ENCODE measurements around the gene IQGAP1.
A peak's percentile ranks its signal among the peaks of the same experiment; 100 is the strongest.
"Not testable (repeated sequence)": the region's sequence is repeated elsewhere in the genome, so short reads cannot be mapped to it uniquely, and the experiment has no call there.

Gene IQGAP1

DNA sequence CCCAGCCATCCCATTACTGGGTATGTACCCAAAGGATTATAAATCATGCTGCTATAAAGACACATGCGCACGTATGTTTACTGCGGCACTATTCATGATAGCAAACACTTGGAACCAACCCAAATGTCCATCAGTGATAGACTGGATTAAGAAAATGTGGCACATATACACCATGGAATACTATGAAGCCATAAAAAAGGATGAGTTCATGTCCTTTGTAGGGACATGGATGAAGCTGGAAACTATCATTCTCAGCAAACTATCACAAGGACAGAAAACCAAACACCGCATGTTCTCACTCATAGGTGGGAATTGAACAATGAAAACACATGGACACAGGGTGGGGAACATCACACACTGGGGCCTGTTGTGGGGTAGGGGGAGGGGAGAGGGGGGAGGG is 22.3 kb downstream of the IQGAP1 start:
- DNase-seq: not testable (repeated sequence)

DNA sequence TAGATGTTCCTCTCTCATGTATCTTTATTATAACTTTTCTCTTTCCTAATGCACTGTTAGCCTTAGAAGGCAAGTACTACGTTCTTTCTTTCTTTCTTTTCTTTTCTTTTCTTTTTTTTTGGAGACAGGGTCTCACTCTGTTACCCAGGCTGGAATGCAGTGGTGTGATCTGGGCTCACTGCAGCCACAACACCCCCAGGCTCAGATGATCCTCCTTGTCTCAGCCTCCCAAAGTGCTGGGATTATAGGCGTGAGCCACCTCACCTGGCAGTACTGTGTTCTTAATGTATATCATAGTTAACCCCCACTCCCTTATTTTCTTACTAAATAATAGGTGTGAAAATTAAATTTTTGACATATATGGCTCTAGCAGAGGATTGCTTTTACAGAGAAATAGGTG is 23.1 kb downstream of the IQGAP1 start:
- DNase-seq: no peak

DNA sequence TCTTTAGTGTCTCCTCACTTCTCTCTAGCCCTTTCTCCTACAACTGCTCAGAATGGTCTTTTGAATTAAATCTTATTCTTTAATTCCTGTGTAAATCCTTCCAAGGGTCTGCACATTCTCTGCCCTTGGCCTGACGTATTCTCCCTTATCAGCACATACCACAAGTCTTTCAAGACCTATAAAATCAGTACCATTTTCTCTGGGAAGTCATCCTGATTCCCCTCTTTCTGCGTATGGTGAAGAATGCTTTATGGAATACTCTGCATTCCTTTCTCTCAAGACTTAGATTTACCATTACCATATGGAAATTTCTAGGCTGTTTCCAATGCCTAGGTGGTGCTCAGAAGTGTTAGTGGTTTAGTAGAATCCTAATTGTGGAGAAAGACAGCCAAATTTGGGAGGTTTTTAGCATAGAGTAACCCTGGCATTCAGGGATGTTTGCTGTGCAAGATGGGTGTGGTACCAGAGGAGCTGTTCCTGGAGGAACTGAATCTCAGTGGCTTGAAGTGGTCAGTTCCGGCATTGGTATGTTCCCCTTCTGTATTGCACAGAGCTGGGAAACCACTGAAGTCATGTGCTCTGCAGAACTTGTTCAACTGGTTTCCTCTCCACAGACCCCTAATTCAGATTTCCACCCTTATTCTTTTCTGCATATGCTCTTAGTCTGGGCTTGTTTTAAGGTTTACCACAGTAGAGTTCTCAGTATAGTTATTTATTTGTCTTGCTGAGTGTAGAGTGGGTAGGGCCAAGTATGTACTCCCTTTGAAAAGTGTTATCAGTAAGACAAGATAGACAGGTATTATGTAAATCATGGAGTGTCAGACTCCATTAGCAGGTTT is 24.5 kb downstream of the IQGAP1 start:
- peak; percentile 2 for DNase-seq

DNA sequence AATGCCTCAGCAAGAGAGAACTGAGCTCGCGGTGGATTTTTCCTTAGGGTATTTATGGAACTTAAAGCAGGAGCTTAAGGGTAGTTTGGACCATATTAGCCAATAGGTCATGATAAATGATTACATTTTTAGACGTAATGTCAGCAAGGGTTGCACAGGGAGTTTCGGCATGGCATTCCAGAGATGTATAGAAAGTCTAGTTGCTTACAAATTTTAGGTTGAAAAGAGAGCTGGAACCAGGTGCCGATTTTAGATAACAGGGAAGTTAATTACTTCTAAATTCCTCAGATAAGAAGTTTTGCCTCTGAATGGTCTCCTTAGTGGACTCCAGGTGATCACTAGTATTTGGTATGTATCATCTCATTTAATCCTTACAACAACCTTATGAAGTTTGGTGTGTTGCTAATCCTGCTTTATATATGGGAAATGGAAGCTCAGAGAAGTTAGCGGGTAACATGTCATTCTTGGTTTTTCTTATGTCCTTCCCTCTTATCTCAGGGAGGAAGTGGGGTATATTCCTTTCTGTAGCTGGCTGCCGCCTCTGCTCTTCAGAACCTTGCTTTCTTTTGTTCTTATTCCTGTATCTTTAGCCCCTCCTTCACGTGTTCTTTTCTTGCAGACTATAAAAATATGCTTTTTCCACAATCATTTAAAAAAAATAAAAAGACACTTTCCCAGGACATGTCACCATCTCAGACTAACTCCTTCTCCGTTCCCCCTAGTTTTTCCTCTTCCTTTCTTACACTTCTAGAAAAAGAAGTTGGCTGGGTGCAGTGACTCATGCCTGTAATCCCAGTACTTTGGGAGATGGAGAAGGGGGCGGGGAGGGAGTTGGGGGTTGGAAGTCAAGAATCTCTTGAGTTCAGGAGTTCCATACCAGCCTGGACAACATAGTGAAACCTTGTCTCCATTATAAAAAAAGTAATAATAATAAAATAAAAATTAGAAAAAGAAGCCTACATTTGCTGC is 25.7 kb downstream of the IQGAP1 start:
- no peak for DNase-seq

DNA sequence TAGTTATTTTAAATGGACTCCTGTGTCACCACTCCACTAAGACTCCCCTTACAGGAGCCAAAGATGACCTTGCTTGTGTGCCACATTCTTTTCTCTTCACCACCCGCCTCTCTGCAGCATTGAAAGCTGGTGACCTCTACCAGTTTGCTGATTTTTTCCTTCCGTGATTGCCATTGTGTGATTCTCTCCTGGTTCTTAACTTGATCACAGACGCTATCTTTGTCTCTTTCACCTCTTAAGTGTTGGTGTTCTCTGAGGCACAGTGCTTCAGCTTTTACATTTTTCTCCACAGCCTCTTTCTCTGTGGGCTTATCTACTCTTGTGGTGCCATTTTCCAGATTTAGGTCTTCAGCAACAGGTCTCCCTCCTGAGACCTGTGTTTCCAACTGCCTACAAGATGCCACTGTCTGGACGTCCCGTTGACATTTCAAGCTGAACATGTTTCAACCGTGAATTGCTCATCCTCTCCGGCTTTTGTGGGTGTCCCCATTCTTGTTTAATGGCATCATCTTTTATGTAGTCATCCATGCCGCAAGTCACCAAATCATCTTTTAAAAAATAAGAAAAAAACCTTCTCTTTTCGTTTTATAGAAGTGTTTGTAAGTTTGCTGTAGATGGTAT is 26.5 kb downstream of the IQGAP1 start:
- no peak for DNase-seq

DNA sequence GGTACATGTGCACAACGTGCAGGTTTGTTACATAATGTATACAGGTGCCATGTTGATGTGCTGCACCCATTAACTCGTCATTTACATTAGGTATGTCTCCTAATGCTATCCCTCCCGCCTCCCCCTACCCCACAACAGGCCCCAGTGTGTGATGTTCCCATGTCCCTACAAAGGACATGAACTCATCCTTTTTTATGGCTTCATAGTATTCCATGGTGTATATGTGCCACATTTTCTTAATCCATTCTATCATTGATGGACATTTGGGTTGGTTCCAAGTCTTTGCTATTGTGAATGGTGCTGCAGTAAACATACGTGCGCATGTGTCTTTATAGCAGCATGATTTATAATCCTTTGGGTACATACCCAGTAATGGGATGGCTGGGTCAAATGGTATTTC is 28.0 kb downstream of the IQGAP1 start:
- DNase-seq: not testable (repeated sequence)

DNA sequence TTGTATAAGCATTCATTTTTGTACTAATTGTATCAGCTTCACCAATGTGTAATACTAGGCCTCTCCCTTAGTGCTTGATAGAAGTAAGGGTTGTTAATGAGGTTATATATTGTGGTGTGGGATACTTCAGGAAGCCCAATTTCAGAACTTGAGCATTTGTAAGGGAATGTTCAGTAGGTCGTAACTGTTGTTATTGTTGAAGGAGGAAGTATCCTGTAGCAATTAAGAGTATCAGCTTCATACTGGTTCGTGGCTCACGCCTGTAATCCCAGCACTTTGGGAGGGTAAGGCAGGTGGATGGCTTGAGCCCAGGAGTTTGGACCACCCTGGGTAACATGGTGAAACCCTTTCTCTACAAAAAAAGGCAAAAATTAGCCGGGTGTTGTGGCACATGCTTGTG is 30.6 kb downstream of the IQGAP1 start:
- no peak for DNase-seq

DNA sequence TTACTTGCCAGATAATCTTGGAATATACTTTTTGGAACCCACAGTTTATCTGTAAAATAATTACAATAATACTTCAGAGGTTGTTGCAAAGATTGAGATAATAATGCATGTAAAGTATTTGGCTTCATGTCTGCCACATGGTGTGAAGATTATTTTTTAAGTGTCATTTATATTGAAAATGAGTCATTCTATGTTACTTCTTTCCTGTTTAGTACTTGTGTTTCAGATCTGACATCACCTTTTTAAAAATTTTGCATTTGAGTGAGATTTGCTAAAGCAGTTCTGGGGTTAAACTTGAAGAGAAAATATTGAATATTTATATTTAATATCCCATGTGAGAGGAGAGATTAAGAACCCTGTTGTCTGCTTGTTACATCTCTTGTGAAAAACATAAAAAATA is 31.2 kb downstream of the IQGAP1 start:
- no peak for DNase-seq

DNA sequence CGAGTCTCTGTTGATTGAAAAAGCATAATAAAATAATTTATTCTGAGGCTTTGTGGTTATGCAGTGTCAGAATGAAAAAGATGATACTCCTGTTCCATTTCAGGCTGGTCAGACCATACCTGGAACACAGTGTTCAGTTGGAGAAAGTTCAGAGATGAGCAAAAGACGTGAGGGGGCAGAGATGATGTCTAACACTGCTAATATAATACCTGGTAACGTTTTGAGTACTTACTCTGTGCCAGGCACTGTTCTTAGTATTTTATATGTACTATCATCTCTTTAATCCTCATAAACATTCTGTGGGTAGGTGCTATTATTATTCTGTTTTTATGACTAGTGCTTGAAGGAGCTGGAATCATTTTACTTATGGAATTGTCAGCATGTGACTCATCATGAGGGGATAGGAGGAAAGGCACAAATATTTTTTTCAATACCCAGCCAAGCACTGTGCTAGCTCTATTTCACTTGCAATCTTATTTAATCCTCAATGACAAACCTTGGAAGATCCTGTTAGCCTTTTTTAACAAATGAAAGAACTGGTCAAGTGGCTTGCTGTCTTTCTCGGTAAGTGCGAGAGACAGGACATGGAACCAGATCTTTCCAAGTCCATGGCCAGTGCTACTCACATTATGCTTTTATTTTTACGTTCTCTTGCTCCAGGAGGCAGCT is 31.8 kb downstream of the IQGAP1 start:
- DNase-seq: no peak

DNA sequence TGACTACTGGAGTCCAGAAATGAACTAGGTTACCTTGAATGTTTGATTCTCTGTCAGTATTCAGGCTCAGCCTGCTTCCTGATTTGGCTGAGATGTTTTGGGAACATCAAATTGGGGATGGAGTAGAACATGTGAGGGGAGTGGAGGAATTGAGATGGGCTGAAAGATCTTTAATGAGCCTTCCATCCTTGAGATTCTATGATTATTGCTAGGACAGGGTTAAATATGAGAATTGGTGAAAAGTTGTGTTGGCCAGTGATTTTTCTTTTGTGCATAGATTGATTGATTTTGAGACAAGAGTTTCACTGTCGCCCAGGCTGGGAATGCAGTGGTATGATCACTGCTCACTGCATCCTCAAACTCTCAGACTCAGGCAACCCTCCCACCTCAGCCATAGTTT is 32.4 kb downstream of the IQGAP1 start:
- DNase-seq: no peak

DNA sequence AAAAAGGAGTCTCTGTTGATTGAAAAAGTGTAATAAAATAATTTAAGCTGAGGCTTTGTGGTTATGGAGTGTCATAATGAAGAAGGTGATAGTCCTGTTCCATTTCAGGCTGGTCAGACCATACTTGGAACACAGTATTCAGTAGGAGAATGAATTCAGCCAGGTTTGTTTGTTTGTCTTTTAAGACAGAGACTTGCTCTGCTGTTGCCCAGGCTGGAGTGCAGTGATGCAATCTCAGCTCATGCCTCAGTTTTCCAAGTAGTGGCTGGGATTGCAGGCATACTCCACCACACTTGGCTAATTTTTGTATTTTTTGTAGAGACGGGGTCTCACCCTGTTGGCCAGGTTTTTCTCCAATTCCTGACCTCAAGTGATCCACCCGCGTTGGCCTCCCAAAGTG is 33.5 kb downstream of the IQGAP1 start:
- no peak for DNase-seq

DNA sequence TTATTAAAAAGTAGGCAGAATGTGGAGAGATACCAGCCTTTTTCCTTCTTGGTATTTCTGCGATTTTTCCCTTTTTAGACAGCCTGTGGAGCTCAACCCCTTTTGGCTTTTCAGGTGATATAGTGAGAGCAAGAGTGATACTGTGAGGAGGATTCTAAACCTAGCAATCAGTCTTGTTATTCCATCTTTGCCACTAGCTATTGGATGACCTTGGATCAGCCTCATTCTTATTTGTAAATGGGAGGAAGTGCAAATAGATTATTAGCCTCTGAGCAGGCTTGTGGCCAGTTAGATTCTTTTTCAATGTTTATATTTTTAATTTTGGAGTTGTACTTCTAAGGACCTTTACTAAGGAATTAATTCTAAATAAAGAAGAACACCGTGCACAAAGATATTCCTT is 34.0 kb downstream of the IQGAP1 start:
- DNase-seq: no peak

DNA sequence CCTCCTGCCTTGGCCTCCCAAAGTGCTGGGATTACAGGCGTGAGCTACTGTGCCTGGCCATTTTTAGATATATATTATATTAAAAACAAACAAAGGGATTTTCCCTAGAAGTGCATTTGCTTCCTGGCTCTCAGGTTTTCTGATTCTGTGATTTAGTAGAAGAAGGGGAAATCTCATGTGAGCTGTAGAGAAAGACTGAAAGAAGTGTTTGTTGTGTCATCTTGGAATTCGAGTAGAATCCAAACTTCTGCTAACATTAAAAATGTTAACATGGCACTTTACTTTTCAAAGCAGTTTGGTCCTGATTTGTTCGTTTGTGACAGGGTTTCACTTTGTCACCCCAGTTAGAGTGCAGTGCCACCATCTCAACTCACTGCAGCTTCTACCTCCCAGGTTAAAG is 34.9 kb downstream of the IQGAP1 start:
- no peak for DNase-seq

DNA sequence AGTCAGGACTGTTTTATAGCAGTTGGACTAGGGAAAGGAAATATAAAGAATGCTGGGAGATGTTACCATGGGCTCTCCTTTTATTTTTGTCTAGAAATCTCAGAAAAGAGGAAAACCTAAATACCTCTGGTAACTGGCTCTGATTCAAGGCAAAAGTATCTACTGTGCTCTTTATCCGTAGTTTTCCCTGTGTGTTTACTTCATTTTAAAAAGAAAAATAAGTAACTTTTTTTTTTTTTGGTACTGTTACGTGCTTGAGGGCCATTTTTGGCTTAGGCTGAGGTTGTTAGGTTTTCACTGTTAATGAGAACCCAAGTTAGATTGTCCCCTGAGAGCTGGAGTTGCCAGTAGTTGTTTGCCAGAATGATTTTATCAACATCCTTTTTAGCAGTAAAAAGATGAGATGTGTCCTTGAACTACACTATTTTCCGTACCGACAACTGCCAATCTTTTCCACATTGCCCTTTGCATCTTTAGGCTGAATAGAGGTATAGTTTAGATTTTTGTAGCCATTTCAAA is 35.8 kb downstream of the IQGAP1 start:
- DNase-seq: no peak

DNA sequence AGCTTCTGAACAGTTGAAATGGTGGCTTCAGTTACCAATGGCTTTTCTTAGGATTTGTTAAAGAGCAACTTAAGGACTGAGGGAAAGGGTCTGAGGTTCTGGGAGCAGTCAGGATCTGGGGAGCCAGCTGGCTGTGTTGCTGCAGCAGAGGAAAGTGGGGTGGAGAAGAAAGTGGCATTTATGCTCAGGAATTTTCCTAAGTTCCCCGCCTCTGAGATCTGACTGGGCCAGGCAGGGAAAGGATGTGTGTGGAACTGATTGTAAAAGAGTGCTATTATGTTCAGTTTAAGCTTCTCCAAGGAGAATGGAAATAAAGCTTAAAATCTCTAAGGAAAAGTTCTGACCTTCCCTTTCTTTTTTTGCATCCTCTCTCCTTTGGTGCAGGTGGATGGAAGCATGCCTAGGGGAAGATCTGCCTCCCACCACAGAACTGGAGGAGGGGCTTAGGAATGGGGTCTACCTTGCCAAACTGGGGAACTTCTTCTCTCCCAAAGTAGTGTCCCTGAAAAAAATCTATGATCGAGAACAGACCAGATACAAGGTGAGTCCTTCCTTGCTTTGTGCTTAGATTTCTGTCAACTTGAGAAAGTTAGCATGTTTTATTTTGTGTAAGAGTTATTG is 37.8 kb downstream of the IQGAP1 start:
- DNase-seq: no peak

DNA sequence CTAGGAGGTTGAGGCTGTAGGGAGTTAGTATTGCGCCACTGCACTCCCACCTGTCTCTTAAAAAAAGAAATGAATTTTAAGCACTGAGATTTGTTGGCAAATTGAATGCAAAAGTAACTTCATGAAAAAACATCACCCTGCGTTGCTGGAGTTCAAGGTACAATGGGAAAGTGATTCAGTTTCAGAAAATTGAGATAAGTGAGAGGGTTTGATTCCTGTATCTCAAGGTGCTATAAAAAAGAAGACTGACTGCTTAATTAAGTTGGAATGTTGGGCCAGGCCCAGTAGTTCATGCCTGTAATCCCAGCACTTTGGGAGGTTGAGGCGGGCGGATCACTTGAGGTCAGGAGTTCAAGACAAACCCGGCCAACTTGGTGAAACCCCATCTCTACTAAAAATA is 39.1 kb downstream of the IQGAP1 start:
- DNase-seq: no peak

DNA sequence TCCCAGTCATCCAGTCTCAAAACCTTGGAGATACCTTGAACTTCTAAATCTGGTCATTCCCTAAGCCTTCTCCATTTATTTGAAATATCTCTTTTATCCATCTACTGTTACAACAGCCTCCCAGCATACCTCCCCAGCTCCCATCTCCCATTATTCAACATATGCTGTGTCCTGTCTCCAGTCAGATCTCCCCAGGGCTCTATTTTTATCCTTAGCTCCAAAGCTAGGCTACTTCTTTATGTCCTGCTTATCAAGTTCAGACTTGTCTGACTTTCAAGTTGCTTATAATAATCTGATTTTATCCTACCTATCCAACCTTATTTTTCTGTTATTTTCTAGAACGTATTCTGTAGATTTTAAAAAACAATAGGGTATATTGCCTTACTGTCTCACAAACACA is 44.2 kb downstream of the IQGAP1 start:
- DNase-seq: no peak

DNA sequence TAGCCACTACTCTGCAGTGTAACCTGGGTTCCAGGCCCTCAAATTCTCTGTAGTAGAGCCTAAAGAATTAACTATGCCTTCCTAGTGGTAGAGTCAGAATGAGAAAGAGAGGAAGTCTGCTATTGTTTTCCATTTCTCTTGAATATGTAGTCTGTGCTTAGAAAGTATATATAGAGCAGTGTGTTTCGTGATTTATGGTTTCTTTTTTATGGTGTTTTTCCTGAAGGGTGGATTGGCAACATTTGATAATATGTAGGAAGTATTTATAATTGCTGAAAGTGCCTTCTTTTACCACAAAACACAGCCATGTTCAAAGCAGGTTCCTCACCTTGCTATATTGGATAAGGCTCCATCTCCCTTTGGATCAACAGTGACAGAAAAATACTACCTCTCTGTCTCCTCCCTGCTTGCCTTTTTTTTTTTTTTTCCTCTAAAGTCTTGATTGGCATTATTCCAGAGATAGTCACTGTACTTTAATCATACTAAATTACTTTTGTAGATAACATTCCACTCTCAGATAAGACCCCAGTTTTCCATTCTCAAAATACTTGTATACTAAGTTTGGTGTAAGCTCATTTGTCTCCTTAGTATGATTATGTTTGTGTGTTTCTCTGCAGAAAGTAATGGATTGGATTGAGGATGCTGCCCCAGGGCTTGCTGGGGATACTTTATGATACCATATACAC is 47.8 kb downstream of the IQGAP1 start:
- no peak for DNase-seq

DNA sequence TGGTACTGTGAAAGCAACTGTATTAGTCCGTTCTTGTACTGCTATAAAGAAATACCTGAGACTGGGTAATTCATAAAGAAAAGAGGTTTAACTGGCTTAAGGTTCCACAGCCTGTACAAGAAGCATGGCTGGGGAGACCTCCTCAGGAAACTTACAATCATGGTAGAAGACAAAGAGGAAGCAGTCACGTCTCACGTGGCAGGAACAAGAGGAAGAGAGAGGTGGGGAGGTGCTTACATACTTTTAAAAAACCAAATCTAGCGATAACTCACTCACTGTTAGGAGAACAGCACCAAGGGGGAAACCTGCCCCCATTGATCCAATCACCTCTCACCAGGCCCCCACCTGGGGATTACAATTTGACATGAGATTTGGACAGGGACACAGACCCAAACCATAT is 48.9 kb downstream of the IQGAP1 start:
- DNase-seq: no peak

DNA sequence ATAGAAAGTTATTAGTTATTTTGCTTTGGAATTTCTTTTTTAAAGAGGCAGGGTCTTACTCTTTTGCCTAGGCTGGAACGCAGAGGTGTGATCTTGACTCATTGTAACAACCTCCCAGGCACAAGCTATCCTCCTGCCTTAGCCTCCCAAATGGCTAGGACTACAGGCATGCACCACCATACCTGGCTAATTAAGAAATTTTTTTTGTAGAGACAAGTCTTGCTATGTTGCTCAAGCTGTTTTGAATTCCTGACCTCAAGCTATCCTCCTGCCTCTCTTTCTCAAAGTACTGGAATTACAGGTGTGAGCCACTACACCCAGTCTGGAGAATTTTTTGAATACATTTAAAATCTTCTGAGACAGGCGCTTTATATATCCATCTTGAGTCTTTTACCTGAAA is 49.5 kb downstream of the IQGAP1 start:
- DNase-seq: no peak

DNA sequence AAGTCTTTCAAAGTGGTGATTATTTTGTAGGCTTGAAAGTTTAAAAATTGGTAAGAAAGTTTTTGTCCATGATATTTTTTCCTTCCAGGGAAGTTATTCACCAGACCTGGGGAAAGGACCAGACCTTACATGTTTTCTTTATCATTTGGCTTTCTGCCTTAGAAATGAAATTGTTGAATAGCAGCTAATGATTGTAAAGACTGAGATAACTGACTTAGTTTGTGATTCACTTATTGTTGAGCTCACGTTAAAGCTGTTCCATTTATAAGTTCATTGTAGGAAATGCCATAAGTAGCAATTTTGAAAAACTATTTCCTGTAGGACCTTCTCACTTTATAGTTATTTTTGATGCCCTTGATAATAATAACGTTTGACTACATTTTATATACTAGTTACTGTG is 51.9 kb downstream of the IQGAP1 start:
- no peak for DNase-seq

DNA sequence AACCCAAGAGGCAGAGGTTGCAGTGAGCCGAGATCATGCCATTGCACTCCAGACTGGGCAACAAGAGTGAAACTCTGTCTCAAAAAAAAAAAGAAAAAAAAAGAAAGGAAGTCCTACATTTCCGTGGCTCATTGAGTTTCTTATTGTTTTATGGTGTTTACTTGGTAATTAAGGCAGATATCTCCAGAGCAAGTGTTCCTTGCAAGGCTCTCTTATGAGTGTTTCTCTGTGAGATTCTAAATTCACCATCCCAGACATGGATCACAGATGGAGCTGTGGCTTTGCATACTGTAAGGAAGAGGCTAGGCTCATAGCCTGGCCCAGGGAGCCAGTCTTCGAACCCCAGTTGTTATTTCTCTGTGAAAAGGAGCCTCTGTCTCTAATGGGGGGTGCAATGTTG is 53.0 kb downstream of the IQGAP1 start:
- DNase-seq: no peak

All from NCI-H1105 treated with DMSO at 0.1 percent for 48 hours (cell line).